TTC549 (cell line): ENCODE data around the gene PPP6R3.

Experiments used
- FAIRE-seq: peaks from 2 replicates; lab custom pipeline; 2012; peaks lifted over from hg19 to GRCh38; lab: Jason Lieb, UNC

Gene PPP6R3

DNA sequence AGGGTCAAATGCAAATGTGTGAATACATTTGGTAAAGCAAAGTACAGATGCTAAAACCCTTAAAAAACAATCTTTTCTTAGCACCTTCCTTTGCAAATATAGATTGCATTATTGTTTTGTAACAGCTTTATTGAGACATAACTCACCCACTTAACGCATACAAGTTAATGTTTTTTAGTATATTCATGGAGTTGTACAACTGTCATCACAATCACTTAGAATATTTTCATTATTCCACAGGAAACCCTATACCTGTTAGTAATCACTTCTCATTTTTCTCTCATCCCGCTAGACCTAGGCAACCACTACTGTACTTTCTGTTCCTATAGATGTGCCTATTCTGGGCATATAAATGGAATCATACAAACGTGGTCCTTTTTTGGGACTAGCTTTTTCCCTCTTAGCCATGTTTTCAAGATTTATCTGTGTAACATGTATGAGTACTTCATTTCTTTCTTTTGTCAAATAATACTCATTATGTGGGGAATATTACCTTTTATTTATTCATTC is 34.7 kb downstream of the PPP6R3 start:
- FAIRE-seq = no peak

DNA sequence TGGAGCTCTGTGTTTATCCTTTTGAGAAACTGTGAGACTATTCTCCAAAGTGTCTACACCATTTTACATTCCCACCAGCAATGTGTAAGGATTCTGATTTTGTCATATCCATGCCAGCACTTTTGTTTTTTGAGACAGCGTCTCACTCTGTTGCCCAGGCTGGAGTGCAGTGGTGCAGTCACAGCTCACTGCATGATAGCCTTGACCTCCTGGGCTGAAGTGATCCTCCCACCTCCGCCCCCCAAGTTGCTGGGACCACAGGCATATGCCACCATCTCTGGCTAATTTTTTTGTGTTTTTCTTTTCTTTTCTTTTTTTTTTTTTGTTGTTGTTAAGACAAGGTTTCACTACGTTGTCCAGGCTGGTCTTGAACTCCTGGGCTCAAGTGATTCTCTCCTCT is 35.3 kb downstream of the PPP6R3 start:
- no peak for FAIRE-seq

DNA sequence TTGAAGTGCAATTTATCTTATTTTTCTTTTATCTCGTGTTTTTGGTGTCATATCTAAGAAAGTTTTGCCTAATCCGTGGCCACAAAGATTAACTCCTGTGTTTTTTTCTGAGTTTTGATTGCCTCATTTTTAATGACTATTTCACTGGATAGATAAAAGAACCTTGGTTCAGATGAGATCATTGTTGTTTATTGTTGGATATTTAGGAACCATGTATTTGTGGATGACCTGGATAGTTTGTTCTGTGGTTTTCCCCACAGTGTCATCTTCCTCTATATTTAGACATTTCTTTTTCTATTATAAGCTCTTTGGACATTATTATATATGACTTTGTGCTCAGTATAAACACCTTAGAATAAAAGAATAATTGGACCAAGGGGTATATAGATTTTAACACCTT is 37.2 kb downstream of the PPP6R3 start:
- FAIRE-seq = no peak

DNA sequence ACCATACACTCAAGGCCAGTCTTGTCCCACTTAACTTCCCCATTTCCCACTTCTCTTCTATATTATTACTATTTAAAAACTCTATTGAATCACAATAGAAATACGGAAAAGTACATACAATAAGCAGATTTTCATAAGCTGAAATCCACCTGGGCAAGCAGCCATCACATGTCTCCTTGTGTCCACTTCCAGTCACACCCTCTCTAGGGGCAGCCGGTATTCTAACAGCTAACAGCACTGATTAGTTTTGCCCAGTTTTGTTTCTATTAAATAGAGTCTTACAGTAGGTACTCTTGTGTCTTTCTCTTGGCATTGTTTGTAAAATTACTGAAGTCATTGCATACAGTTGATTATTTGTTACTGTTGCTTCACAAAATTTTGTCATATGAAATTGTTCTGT is 37.8 kb downstream of the PPP6R3 start:
- FAIRE-seq = no peak

DNA sequence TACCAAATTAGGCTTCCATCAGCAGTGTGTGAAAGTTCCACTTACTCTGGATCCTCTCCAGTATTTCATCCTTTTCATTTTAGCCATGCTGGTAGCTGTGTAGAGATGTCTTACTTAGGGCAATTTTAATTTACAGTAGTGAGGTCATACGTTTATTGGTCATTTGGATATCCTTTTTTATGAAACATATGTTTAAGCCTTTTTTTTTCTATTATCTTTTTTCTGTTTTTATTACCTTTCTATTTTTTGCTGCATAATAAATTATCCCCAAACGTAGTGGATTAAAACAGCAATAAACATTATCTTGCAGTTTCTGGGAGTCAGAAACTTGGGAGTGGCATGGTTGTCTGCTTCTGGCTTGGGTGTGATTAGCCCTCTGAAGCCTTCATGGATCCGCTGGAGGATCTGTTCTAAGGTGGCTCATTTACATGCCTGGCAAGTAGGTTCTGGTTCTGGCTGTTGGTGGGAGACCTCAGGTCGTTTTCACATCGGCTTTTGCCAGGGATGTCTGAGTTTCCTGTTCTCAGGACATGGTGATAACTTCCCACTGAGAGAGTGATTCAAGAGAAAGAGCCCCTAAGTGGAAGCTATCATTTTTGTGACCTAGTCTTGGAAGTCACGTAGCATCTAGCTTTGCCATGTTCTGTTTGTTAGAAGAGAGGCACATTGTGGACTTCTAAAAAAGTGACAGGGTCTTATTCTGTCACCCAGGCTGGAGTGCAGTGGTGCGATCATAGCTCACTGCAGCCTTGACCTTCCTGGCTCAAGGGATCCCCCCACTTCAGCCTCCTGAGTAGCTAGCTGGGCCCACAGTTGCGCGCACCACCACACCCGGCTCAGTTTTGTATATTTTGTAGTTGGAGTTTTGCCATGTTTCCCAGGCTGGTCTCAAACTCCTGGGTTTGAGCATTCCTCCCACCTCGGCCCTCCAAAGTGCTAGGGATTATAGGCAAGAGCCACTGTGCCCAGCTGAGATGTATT is 38.6 kb downstream of the PPP6R3 start:
- no peak for FAIRE-seq

DNA sequence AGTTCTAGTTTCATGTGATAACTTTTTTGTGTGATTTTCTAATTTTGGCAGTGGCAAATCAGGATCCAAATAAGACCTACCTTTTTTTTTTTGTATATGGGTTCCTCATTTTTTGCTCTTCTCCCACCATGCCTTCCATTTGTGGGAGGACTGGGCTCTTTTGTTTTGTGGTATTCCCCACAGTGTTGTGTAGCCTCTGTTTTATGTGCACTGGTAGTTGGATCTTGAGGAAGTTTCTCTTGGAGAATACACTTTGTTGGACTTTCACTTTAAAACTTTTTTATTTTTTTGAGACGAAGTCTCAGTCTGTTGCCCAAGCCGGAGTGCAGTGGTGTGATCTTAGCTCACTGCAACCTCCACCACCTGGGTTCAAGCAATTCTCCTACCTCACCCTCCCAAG is 39.7 kb downstream of the PPP6R3 start:
- no peak for FAIRE-seq

DNA sequence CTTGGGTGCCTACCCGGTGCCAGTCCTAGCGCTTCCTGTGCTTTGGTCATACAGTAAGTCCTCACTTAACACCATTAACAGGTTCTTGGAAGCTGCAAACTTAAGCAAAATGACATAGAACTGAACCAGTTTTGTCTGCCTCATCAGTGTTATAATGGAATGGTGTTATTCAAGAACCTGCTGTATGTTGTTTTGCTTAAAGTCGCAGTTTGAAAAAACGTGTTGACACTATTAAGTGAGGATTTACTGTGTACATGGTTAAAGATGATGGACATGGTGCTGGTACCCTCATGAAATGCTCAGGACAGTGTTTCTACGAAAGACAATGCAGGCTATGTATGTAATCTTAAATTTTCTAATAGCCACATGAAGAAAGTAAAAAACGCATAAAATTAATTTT is 41.3 kb downstream of the PPP6R3 start:
- FAIRE-seq = no peak

DNA sequence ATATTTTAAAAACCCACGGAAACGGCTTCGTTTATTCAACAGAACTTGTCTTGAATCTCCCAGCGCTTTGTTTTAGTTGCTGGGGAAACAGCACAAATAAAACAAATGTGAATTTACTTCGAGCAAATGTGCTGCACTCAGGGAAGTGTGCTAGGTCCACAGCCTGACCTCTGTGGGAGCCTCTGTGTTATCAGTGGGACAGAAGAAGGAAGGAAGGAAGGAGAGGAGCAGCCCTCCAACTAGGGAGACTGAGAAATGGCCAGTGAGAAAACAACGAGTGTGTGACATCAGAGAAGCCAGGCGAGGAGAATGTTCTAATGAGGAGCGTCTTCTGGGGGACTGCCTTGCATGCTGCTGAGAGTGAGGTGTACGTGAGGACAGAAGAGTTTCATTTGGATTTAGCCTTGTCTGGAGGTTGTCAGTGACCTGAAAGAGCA is 42.7 kb downstream of the PPP6R3 start:
- FAIRE-seq = no peak

DNA sequence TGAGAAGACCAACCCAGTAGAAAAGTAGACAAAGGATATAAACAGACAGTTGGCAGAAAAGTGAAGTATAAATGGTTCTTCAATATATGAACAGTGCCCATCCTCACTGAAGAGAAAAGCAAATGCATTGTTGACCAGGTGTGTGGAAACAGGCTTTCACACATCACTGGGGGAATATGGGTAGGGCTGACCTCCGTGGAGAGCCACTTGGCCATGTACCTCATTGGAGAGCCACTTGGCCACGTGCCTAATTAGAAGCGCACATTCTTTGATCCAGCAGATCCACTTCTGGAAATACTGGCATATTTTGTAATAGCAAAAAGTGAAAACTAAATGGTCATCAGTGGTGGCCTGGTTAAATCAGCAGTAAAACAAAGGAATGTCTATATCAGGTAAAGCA is 43.2 kb downstream of the PPP6R3 start:
- no peak for FAIRE-seq

DNA sequence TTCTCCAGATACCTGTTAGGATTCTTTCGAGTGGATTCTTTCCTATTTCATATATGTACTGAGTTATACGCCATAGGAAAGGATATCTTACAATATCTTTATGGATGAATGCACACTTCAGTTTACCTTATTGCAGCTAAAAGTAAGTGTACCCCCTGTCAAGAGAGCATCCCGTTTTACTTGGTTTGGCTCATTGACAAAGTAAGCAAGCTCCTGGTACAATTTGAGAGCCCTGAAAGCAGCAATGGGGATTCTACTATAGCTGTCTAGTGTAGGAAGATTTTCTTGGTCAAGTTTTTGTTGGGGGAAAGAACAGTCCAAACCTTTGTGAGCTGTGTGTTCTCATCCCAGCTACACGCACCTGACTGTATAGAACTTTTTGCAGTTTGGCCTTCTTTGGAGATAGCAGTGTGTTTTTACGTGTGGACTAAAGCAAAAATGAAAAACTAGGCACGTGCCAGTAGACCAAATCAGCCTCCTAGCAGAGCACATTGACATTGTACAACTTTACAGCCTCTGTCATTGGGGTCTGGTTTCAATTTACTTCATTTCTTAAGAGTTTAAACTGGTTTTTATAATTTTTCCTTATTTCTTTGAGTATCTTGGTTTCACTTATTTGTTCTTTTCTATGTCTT is 44.0 kb downstream of the PPP6R3 start:
- no peak for FAIRE-seq

DNA sequence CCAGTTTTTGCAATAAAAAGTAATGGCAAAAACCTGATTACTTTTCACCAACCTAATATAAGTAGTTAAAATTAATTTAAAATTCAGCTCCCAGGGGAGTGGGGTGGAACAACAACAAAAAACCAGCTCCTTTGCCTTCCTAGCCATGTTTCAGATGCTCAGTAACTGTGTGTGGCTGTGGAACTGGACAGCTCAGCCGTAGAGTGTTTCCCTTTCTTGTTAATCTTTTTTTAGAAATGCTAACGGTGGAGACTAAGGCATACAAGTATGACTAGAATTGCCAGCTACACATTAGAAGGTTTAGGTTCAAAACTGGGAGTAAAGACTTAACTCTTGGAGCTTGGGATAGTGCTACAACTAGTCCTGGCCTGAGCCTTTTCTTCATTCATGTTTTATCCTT is 45.0 kb downstream of the PPP6R3 start:
- FAIRE-seq = no peak

DNA sequence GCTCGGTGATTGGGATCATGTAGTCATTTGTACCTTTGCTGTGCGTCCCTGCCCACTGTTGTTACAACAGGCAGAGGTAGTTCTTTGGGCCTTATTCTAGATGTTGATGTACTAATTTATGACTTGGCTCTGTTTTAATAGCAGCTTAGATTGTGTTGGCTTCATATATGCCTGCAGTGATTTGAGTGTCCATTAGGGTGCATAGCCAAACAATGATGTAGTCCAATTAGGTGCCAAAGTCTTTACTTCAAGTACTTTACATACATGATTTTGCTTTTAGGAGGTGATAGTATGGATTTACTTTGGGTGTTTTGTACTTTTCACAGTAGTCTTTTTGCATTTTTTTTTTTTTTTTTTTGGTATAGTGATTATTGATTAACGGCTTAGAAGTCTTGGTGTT is 46.4 kb downstream of the PPP6R3 start:
- no peak for FAIRE-seq

DNA sequence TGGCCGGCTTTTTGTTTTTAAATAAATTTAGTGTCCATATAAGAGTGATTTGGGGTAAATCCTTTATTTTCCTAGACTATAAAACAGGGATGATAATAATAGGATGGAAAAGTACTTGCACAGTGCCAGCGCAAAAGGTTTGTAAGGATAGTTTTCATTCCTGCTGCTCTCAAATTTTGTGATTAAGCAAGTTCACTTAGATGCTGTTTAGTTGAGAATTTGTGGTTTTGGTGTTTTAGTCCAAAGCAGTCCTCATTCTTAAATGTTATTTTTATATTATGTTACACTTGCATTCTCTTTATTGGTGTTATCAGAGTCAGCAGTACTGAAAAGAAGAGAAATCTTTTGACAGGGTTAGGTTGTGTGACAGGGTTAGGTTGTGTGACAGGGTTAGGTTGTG is 47.9 kb downstream of the PPP6R3 start:
- no peak for FAIRE-seq

DNA sequence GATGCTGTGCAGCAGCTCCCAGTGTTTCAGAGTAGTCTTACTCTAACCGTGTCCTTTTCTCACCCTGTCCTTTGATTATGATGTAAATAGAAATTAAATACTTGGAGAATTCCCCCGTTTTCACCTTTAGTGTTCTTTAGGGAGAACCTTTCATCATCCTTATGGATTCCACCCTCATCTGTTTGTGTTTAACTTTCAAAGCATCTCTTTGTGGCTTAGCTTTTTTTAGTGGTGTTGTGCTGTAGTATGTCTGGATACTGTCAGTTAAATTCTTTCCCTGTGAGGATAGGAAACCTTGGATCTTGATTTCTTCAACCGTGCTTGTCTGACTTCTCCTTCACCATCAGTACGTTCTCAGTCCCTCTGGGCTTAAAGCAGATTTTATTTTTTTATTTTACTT is 48.5 kb downstream of the PPP6R3 start:
- no peak for FAIRE-seq

DNA sequence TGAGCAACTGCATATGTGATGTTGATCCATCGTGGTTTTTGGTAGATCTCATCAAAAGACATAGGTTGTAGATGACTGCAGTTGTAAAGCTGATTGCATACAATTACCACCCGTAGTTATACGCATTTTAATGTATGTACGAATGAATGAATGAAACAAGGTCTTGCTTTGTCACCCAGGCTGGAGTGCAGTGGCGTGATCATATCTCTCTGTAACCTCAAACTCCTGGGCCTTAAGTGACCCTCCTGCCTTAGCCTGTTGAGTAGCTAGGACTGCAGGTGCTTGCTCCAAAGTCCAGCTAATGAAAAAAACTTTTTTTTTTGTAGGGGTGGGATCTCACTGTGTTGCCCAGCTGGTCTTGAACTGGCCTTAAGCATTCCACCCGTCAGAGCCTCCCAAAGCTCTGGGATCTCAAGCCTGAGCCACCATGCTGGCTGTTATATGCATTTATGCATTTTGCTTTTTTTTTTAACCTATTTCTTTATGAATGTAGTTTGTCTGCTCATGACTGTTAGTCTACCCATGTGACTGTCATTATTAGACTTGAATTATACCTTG is 53.5 kb downstream of the PPP6R3 start:
- no peak for FAIRE-seq

DNA sequence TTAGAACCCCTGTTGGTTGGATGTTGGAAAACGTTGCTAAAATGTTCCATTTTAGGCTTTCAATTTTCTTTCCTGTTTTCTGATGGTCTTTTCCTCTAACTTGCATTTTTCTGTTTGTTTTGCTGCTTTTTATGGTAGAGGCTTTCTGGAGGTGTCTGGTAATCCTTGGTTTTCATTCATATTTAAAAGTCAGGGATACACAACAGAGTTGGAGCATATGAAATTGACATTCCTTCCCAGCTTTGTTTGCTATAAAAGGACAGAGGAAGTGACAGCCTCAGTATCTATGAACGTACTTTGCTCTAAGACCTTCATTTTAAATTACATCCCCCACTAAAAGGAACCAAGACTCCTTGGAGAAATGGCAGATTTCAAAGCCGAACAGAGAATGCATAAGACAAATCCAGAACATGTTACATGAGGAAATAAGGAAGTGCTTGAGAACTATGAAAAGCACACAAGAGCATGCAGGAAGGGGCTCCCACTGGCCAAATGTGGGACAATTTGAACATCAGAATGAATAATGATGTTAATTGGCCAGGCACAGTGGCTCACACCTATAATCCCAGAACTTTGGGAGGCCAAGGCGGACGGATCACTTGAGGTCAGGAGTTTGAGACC is 56.7 kb downstream of the PPP6R3 start:
- no peak for FAIRE-seq

DNA sequence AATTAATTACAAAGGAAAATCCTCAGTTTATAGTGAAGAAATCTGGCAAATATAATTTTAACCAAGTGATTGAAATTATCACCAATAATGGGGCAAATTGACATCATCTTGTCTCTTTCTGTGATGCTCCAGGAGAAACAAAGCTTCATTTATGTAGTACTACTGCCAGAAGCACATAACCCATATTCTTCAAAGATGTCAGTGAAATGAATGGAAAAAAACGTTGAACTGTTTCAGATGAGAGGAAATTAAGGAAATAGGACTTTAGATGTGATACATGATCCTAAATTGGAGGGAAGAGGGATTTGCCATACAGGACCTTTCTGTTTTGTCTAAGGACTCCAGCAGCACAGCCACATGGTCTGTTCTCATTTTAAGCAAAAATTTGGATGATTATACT is 57.6 kb downstream of the PPP6R3 start:
- FAIRE-seq = no peak

DNA sequence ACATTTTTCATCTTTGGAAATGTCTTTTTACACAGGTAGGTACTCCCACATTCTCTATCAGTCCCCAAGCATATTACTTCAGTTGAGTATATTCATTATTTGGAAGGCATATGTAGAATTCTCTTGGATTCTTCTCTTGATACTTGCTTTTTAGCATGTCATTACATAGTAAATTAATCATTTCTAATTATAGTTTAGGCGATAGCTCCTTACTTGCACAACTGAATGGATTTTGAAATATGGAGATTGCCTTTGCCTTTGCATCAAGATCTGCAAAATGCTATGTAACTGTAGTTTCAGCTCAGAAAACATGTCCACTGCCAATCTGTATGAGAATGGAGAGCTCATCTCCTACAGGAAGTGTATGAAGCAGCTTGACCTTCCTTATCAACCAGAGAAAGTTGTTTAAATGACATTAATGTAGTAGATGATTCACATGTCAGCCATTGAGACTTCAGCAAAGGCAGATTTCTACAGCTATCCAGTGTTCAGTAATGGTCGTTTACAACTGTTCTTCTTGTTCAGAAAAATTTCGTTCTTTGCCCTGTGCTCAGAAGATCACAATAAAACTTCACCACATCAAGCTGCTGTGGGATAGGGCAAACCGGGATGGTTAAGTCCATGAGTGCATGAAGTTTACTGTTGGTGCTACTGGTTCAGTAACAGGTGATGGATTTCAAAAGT is 61.6 kb downstream of the PPP6R3 start:
- no peak for FAIRE-seq

DNA sequence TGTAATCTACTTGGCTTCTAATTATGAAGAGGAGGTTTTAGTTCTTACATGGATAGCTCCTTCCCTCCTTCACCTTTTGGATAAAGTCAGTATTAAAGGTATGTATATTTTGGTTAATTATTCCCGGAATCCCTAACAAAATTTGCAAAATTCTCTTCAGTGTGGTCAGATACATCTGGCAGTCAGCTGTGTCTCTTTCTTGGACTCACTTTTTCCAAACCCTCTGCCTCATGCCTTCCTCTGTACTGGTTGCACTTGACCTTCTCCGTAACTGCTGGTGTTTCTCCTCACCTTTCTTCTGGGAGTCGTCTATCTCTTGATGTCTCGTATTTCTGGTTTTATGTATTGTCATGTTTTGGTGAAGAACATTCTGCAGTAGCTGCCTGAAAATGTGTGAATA is 62.5 kb downstream of the PPP6R3 start:
- no peak for FAIRE-seq

DNA sequence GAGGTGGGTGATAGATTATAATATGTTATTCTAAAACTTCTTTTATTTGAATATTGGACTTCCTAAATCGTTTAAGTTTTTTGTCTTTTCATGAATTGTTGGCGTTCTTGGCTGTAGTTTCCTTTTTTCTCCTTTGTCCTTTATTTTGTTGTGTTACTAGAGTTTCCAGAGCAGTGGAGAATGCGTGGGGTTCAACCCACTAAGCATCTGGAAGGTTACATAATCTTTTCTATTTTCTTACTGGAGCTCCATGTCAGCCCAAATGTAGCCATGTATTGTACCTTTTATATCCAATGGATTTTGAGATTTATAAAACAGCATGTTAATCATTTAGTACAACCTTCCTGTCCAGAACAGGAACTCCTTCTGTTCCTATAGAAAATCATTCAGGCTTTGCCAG is 63.2 kb downstream of the PPP6R3 start:
- no peak for FAIRE-seq

DNA sequence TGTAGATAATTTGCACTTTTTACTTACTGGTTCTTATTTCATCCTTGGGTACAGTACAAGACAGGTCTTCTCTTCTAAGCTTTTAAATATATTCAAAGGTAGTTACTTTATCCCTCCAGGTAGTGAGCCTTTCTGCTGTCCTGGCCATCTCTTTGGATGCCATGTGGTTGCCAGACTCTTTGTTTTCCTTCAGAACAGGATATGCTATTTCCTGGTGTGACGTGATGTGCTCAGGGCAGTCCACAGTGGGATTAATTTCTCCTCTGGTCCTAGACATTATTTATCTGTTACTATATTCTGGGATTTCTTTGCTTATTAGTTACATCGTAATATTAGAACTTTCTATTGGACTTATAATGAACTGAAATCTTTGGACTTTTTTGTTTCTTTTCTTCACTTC is 63.7 kb downstream of the PPP6R3 start:
- FAIRE-seq = no peak

DNA sequence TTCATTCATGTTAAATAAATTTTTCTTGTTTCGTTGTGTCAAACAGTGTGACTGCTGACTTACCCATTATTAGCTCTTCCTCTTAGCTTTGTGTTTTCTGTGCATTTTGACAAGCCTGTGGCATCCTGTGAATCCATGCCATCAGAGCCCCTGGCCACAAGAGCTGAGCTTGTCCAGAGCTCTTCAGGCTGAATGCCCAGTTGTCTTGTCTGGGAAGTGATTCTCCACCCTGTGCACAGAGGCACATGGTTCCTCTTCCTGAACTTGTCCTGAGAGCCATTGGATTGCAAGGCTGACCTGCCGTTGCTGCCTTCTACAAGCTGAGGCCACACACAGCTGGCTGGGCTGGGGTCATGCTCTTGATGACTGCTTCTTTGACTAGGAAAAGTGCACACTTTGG is 64.1 kb downstream of the PPP6R3 start:
- FAIRE-seq = no peak
